Measurements from ENCODE around the gene FAR1. TPM values are rescaled to one million over a fixed set of nuclear protein-coding genes. Genes with fewer than 3 reads are reported as not detected.

The FAR1 gene
- total RNA-seq, 1 donor from 2014 or later = 76.2 TPM

Other genes with a start within 250 kb of the FAR1 start
- gene BTBD10, start 205.4 kb upstream of the FAR1 start, total RNA-seq = 133 and 140 TPM in 2 replicates
- not detected in 2 replicates for gene PTH, start 172.7 kb upstream of the FAR1 start, total RNA-seq

Measured in dermis blood vessel endothelial cell (primary cell).